ENCODE measurements around the gene SND1.
A peak's percentile ranks its signal among the peaks of the same experiment; 100 is the strongest.
"Not testable (repeated sequence)": the region's sequence is repeated elsewhere in the genome, so short reads cannot be mapped to it uniquely, and the experiment has no call there.

SND1 gene

DNA sequence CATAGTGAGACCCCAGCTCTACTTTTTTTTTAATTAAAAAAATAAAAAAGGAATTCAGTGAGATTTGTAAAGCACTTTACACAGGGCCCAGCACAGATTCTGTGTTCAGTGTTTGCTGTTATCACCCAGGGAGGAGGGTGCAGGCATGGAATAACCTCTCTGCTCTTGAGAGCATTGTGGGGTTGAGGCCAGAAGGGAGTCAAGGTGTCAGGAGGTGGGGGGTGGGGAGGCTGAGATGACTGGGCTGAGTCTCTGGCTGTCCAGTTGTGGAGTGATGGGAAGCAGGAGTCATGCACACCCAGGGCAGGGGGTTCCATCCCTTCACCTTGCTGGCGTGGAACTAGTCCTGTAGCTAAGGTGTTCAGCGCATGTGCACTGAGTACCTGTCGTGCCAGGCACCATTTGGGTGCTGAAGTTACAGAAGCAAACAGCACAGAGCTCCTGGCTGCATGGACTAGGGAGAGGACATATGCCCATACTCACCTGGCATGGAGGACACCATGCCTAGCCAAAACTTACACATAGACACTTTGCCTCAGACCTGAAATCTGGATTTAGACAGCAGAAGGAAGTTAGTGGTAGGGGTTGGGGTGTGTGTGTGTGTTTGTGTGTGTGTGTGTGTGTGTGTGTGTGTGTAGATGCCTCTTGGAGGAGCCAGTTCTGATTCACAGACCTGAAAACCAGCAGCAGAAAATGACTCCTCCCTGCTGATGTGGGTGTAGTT lies 448.4 kb downstream of the SND1 start:
- DNase-seq (ENCODE audit: low spot score): no peak

DNA sequence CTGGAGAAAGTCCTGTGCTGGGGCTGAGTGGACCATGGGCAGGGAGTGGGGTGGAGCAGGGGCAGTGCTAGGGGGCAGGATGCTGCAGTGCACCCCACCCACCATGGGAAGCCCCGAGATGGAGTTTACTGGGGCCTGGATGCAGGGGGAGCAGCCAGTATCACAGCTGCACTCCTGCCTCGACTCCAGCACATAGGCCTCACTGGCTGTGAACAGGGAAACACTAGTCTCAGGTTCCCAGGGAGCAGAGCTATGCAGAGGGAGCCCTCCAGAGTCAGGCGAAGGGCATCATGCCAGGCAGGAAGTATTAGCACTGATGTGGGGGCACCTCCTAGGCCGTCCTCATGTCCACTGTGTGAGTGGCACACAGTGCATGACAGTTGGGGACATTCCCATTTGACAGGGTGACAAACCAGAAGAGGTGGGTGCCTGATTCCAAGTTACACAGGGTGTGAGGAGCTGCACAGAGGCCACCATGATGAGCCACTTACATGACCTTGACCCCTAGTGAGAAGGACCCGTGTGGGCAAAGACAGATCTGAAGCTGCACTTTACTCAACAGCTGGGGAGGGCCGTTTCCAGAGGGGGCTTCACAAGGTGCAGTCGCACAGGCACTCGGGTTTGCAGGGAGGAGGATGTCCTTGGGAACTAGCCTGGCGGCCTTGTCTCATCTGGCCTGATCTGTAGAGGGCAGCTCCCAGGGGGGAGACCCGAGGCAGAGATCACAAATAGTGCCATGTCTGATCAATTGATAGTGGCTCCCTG lies 449.1 kb downstream of the SND1 start:
- no peak for DNase-seq (ENCODE audit: low spot score)

DNA sequence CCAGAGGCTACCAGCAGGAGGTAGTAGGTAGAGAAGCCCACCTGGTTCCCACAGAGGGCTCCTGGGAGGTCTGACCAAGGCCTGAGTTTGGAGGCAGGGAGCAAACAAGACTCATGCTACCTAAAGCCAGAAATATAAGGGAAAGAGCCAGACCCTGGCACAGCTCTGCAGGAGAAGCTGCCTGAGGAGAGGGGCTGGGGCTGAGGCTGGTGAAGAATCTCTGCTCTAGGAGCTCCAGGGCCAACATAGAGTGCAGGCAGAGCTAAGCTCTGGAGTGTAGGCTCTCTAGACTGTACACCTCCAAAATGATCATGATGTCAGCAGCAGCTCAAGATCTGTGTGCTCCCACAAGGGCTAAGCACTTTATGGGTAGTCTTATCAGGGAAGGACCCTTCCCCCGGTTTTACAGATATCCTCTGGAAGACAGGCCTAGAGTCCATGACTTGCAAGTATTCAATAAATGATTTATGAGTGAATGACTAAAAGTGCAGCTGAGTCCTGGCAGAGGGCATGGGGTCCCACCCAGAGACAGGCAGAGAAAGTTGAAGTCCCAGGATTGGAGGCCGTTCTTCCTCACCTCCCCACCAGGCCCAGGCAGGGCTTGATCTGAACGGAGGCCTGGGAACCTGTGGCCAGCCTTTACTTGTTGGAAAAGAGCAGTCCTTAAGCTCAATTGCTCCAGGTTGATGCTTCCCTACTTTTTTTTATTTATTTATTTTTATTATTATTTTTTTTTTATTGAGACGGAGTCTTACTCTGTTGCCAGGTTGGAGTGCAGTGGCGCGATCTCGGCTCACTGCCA lies 450.7 kb downstream of the SND1 start:
- DNase-seq (ENCODE audit: low spot score): no peak

DNA sequence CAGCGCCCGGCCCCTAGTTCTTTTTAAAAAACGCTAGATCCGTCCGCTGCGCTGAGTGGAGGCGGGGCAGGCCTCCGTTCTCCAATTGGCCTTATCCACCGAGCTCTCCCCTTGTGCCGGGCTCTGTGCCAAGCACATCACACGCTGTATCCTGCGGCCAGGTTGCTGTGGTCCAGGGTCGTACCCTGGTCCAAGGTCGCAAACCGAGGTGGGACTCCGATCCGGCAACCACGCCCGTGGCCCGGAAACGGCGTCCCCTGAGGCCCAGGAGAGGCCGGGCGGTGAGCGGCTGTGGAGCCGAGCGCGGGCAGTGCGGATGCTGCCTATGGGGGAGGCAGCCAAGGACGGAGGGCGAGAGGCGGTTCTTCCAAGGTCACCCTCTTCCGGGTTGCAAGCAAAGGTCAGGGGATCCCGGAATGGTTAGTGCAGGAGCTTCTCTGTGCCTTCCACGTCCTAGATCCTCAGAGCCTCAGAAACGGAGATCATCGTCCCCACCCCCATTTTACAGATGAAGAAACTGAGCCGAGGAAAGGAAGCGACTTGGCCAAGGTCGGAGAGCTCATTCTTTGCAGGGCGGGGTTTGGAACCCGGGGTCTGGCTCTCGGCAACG lies 451.6 kb downstream of the SND1 start:
- DNase-seq (ENCODE audit: low spot score): peak; percentile 53

DNA sequence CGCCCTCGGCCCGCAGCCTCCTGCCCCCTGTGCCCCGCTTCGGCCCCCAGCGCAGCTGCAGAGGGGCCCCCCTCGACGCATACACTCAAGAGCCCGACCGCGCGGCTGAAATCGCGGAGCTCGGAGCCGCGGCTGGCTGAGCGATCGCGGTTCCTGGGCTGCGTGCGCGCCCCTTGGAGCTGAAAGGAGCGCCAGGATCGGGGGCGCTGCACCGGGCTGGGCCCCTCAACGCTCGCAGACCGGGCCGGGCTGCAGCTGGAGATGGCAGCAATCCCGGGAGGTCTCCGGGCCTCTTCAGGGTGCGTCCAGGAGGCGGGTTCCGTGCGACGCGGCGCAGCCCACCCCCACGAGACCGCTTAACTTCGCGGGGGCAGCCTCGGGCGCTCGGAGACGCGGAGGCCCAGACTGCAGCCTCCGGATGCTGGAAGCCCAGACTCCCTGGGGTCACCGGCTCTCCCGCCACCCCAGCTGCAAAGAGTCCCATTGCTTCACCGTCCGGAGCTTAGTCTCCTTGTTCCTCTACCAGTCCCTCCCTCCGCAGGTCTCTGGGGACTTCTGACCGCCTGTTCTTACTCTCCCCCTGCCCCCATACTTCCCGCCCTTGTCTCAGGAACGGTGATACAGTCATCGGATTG lies 452.2 kb downstream of the SND1 start:
- DNase-seq (ENCODE audit: low spot score): peak; percentile 63

DNA sequence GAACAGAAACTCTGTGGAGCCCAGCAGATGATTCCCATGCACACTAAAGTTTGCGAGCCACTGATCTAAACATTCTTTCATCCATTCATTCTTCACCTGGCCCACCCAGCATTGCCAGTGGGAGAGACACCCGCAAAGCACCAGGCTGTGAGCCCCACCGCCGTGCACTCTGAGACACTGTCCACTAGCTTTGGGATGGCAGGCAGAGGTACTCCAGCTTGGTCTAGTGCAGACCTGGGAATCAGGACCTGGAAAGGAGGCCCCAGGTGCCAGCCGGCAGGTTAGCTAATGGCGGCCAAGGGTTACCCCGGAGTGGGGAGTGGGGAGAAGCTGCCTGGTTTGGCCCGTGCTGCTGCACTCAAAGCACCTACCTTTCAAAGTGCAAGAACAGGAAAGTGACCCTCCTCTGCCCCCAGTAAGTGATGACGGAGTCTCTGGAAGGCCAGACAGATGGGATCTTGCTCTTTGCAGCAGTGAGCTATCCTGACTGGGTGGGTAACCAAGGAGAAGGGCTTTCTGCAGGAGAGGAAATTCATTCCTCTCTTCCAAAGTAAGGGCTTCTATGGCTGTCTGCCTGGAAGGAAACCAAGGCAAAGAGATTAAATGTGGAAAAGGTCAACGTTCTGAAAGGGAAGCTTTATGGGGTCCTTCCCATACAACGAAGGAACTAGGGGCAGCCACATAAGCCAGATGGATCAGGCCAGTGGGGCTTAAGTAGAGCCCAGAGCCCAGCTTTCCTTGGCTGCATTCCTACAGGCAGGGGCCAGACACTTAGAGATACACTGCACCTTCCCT lies 453.4 kb downstream of the SND1 start:
- no peak for DNase-seq (ENCODE audit: low spot score)

DNA sequence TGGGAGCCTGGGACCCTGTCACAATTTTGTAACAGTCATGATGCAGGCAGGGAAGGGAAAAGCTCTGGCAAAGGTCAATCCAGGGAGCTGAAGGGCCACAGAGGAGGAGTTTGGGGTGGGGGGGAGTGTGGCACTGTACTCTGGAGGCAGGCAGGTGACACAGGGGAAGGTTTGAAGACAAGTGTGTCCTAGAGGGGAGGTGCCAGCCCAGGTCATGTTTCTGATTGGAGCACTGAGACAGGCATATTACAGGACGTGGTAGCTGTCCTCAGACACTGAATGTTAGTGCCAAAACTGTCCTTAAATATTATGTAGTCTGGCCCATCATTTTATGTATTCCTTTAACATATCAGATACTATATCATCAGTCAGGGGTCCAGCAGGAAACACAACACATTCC lies 454.8 kb downstream of the SND1 start:
- DNase-seq (ENCODE audit: low spot score): no peak

DNA sequence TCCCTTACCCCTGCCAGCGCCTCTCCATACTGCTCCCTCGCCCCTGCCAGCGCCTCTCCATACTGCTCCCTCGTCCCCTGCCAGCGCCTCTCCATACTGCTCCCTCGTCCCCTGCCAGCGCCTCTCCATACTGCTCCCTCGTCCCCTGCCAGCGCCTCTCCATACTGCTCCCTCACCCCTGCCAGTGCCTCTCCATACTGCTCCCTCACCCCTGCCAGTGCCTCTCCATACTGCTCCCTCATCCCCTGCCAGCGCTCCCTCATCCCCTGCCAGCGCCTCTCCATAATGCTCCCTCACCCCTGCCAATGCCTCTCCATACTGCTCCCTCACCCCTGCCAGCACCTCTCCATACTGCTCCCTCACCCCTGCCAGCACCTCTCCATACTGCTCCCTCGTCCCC lies 455.5 kb downstream of the SND1 start:
- not testable (repeated sequence) for DNase-seq (ENCODE audit: low spot score)

DNA sequence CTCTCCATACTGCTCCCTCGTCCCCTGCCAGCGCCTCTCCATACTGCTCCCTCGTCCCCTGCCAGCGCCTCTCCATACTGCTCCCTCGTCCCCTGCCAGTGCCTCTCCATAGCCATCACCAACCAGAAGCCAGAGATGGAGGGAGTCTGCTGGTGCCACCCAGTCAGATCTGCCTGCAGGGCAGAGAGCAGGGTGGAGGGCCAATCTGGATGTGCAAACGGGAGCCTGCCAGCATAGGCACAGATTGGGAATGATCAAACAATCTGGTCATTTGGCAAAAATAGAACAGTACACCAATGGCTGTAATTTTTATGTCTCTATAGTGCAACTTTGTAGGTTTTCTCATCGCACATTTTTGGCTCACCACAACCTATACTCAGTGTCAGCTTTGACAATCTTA lies 456.1 kb downstream of the SND1 start:
- DNase-seq (ENCODE audit: low spot score): no peak

DNA sequence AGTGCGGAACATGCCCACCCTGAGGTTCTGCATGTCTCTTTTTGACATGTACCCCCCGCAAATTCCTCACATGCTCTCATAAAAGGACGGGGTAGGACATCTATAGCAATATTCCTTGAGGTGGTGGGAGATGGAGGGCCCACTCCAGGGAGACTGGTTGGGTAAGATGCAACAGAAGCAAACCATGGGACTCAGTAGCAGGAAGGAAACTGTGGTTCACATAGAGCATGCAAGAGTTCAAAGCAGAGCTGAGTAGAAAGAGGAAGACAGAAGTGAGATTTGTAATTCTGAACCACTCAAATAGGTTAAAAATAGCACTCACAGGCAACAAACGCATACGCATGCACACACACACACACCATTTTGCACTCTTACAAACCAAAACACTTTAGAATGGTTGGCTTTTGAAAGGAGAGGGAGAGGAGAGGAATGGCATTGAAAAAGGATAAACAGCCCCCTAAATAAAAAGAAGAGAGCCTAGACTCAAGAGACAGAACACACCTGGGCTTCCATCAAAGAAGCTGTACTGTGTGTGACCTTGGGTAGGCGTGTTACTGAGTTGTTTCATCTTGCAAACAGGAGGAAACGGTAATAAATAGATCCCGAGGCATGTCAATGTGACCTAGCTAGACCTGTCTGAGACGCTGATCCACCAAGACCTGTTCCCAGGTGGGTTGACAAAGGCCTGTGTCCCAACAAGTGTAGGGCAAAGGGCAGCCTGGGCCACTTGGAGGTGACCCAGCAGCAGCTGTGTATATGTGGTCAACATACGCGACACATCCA lies 456.8 kb downstream of the SND1 start:
- DNase-seq (ENCODE audit: low spot score): no peak

DNA sequence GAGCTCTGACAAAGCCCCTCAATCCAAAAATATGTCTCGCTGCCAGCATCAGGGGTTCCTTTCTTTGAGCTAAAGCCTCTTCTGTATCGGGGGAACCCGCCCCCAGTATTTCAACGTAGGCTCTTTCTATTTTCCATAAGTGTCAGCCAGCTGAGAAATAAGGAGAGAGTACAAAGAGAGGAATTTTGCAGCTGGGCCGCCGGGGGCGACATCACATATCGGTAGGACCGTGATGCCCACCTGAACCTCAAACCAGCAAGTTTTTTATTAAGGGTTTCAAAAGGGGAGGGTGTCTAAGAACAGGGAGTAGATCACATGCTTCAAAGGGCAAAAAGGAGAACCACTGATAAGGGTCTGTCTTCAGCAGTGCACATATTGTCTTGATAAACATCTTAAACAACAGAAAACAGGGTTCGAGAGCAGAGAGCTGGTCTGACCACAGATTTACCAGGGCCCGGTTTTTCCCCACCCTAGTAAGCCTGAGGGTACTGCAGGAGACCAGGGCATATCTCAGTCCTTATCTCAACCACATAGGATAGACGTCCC lies 457.5 kb downstream of the SND1 start:
- DNase-seq (ENCODE audit: low spot score): not testable (repeated sequence)

DNA sequence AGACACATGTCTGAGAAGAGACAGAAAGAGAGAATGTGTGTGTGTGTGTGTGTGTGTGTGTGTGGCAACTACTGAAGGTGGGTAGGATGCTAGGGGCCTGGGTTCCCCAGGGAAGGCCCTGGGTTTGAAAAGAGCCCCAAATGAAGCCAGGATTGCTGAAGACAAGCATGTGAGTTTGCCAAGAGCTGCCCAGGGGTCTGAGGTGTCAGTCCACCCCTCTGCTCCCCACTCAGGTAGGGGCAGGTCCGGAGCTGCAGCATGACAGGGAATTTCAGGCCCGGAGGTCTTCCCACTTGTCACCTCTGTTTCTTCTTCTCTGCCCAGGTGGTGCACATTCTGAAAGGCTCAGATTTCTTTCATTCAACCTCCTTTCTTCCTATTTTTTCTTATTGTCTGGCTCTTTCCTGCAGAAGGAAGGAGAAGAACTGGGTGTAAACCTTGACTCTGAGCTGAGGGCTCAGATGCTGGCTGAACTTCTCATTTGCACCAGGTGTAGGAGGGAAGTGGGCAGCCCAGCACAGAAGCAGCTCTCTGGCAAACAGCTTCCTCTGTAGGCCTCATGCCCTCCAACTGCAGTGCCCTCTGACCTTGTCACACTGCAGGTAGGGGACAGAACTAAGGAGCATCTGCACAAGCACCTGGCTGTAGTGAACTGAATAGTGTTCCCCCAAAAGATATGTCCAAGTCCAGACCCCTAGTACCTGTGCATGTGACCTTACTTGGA lies 458.8 kb downstream of the SND1 start:
- DNase-seq (ENCODE audit: low spot score): no peak

DNA sequence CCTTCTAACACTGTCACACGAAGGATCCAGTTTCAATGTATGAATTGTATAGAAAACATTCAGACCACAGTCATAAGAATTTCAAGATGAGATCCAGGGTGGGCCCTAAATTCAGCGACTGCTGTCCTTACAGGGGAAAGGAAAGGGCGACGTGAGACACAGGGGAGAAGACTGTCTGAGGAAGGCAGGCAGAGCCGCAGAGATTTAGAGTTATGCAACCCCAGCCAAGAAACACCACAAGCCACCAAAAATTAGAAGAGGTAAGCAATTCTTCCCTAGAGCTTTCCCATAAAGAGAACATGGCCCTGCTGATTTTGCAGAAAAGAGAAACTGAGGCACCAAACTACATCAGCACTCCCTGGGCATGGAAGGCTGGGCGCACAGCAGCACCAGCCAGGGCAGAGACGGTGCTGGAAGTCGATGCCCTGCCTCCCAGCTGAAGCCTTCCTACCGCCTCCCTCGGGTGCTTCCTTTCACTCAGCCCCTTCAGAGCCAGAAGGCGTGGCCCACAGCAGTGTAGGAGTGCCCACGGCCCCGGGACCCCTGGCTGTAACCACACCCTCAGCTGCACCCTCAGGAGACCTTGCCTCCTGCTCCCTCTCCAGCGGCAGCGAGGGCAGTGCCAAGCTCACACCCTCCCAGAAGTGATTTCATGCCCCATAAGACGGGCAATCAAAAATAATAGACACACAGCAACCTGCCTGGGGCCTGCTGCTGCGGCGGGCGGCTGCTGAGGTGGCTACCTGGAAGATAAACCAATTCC lies 460.2 kb downstream of the SND1 start:
- DNase-seq (ENCODE audit: low spot score): no peak

DNA sequence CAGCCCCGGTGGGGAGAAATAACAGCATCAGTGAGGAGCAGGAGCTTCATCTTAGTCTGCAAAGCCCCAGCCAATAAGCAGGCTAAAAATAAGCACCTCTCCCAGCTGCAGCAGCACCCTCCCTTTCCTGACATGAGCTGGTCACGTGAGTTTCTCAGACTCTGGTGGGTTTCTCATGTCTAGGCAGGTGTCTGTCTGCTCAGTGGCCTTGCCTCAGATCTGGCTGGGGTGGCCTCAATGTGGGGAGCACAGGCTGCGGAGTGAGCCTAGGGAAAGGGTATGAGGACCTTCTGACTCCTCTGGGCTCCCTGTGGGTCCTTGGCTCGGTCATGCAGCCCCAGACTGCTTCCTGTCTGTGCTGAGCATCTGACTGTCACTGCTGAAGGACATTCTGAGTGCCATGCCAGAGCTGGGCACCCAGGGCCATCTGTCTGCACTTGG lies 460.8 kb downstream of the SND1 start:
- no peak for DNase-seq (ENCODE audit: low spot score)

DNA sequence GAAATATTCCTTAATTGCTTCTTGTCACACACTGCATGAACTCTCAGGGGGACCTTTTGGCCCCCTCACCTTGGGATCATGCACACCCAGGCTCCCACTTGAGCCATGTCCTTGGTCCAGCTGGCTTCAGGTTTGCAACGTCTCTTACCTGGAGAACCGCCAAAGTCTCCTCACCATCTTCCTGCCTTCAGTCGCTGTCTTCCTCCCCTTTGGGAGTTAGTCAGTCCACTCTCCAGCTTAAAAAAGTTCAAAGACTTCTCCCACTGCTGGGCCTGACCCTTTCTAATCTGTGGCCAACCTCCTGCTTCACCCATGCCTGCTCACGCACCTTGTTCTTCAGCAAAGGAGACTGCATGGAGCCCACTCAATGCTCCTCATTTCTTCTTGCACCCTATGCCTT lies 461.8 kb downstream of the SND1 start:
- no peak for DNase-seq (ENCODE audit: low spot score)

DNA sequence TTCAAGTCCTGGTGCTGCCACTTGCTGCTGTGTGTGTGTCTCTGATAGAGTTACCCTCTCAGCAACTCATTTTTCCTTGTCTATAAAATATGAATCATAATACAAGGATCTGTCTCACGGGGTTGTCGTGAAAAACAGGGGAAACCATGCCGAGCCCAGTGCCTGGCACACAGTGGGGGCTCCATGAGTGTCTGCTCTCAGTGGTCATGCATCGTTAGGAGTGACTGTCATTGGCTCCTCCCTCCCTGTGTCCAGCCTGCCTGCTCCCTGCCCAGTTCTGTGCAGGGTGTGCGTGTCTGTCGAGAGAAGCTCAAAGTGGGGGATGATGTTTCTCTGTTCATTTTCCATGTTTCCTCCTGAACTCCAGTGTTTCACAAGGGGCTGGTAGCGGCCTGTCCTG lies 462.8 kb downstream of the SND1 start:
- no peak for DNase-seq (ENCODE audit: low spot score)

DNA sequence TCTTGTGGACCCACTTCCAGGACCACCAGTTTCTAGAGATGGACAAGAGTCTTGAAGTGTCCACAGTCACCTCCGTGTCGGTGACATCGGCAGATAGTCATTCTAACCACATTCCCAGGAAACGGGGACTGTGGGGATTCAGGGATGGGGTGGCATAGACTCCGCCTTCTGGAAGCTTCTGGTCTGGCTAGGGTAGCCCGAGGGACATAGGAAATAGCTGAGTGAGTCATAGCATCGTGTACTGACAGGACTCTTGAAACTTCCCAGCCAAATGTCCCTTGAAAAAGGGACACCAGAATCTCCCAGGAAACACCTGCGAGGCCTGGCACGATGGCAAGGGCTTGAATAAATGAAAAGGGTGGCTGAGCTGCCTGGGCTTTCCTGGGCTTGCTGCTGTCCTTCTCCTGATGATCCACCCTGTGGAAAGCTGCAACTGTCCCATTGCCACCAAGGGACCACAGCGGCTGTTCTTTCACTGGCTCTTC lies 463.4 kb downstream of the SND1 start:
- DNase-seq (ENCODE audit: low spot score): no peak

Measured in AG08396 (cell line).